Measurements from ENCODE around the gene UBE2I. TPM values are rescaled to one million over a fixed set of nuclear protein-coding genes. Genes with fewer than 3 reads are reported as not detected.

UBE2I gene
- total RNA-seq, 1 donor = 49.2 TPM

DNA sequence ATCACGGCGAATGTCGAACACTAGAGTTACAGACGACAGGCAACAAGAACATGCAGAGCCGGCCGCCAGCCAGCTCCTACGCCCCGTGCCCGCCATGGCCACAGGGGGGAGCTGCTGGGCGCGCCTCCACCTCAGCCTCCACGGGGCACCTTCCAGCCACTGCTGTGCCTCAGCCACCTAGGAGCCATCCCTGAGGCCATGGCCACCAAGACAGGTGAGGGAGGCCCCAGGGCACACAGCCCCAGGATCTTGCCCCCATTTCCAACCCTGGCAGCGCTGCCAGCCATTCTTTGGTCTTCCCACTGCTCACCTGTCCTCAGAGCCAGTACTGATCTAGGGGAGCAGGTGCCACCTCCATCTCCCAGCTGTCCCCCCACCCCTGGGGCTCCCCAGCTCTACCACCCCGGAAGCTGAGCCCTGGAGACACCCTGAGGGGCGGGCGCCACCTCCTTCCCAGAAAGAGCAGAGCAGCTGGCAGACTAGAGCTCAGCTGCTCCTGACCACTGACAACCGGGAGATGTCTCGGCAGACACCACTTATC lies 54.1 kb downstream of the UBE2I start:
- H3K79me2 ChIP-seq (ENCODE audit: insufficient read depth, low read length) = peaks cover 44% of the 10 kb centered on the region
- no peaks in the 10 kb centered on the region for H3K9me3 ChIP-seq (ENCODE audit: low read depth, low read length)
- H2AFZ ChIP-seq (ENCODE audit: low read length) = no peak overlapping the region
- no peak overlapping the region for H3K4me3 ChIP-seq (ENCODE audit: insufficient read depth, low read length)
- TF ChIP-seq, protein P1, sequence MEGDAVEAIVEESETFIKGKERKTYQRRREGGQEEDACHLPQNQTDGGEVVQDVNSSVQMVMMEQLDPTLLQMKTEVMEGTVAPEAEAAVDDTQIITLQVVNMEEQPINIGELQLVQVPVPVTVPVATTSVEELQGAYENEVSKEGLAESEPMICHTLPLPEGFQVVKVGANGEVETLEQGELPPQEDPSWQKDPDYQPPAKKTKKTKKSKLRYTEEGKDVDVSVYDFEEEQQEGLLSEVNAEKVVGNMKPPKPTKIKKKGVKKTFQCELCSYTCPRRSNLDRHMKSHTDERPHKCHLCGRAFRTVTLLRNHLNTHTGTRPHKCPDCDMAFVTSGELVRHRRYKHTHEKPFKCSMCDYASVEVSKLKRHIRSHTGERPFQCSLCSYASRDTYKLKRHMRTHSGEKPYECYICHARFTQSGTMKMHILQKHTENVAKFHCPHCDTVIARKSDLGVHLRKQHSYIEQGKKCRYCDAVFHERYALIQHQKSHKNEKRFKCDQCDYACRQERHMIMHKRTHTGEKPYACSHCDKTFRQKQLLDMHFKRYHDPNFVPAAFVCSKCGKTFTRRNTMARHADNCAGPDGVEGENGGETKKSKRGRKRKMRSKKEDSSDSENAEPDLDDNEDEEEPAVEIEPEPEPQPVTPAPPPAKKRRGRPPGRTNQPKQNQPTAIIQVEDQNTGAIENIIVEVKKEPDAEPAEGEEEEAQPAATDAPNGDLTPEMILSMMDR (IDR thresholded peaks at IDR 0.05; ENCODE audit: extremely low read depth, low read depth, low read length) = peak; percentile 67
- DNase-seq (ENCODE audit: insufficient read length, low spot score, missing footprints) = peak; percentile 97
- H3K4me2 ChIP-seq (ENCODE audit: insufficient read depth, low read length) = no peak overlapping the region
- H3K4me1 ChIP-seq (ENCODE audit: insufficient read depth, low read length) = no peaks in the 10 kb centered on the region
- peaks cover 42% of the 10 kb centered on the region for H3K36me3 ChIP-seq (ENCODE audit: insufficient read depth, low read length)
- H4K20me1 ChIP-seq (ENCODE audit: insufficient read depth, low read length) = peaks cover 24% of the 10 kb centered on the region
- no peaks in the 10 kb centered on the region for H3K27me3 ChIP-seq (ENCODE audit: insufficient read depth, low read length)
- H3K27ac ChIP-seq (ENCODE audit: low read depth, low read length) = no peak overlapping the region

DNA sequence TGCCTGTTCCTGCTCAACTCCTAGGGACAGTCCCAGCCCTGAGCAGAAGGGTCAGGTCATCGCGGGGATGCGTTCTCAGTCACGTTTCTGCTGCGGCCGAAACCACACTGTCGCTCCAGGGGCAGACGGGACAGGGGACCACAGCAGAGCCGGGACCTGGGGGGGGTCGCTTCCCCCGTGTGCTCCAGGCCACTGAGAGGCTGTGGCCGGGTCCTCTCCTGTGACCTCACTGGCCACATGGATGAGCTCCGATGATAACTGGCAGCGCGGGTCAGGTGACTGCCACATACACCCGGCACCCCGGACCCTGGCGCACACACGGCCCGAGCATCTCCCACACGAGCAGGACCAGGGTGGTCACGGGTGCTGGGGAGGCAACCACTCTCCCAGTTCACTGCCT lies 55.1 kb downstream of the UBE2I start:
- TF ChIP-seq, protein P1 (IDR thresholded peaks at IDR 0.05; ENCODE audit: extremely low read depth, low read depth, low read length) = no peak
- Histone ChIP-seq H3K4me1 (ENCODE audit: insufficient read depth, low read length) (no peaks in the 10 kb centered on the region), H3K27ac (ENCODE audit: low read depth, low read length) (no peak overlapping the region), H3K4me2 (ENCODE audit: insufficient read depth, low read length) (no peak overlapping the region), H3K4me3 (ENCODE audit: insufficient read depth, low read length) (no peak overlapping the region), H3K36me3 (ENCODE audit: insufficient read depth, low read length) (peaks cover 42% of the 10 kb centered on the region), H4K20me1 (ENCODE audit: insufficient read depth, low read length) (peaks cover 24% of the 10 kb centered on the region), H3K79me2 (ENCODE audit: insufficient read depth, low read length) (peaks cover 34% of the 10 kb centered on the region), H3K27me3 (ENCODE audit: insufficient read depth, low read length) (no peaks in the 10 kb centered on the region), H3K9me3 (ENCODE audit: low read depth, low read length) (no peaks in the 10 kb centered on the region), H2AFZ (ENCODE audit: low read length) (no peak overlapping the region)
- no peak for DNase-seq (ENCODE audit: insufficient read length, low spot score, missing footprints)

DNA sequence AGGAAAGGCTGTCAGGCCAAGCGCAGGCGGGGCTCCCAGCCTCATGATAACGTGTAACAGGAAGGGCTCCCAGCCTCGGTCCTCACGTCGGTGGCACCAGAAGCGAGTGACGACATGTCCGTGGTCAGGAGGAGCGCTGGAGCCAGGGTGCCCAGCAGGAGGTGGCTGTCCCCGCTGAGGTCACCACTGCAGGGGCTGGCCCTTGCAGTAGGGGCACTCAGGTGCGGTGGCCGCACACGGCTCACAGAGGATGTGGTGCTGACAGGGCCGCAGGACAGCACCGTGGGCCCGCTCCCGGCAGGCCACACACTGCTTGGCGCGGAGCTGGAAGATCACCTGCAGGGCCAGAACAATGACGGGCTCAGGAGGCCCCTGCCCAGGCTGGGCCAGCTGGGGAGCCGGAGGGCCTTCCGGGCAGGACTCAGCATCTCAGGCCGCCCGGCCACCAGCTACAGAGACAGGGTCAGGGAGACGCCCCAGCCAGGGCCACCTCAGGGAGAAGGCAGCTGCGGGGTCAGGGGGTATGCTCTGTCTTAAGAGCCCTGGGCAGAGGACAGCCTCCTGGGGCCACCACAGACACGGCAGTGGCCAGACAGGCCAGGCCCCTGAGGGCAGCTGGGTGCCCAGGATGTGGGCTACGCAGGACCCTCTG lies 56.8 kb downstream of the UBE2I start:
- Histone ChIP-seq H2AFZ (ENCODE audit: low read length) (no peak overlapping the region), H3K36me3 (ENCODE audit: insufficient read depth, low read length) (peaks cover 42% of the 10 kb centered on the region), H3K27me3 (ENCODE audit: insufficient read depth, low read length) (no peaks in the 10 kb centered on the region), H3K4me1 (ENCODE audit: insufficient read depth, low read length) (no peaks in the 10 kb centered on the region), H3K4me2 (ENCODE audit: insufficient read depth, low read length) (no peak overlapping the region), H3K79me2 (ENCODE audit: insufficient read depth, low read length) (peaks cover 17% of the 10 kb centered on the region), H3K4me3 (ENCODE audit: insufficient read depth, low read length) (no peak overlapping the region), H3K27ac (ENCODE audit: low read depth, low read length) (no peak overlapping the region), H4K20me1 (ENCODE audit: insufficient read depth, low read length) (peaks cover 20% of the 10 kb centered on the region), H3K9me3 (ENCODE audit: low read depth, low read length) (no peaks in the 10 kb centered on the region)
- no peak for DNase-seq (ENCODE audit: insufficient read length, low spot score, missing footprints)
- TF ChIP-seq, protein P1 (IDR thresholded peaks at IDR 0.05; ENCODE audit: extremely low read depth, low read depth, low read length) = no peak

DNA sequence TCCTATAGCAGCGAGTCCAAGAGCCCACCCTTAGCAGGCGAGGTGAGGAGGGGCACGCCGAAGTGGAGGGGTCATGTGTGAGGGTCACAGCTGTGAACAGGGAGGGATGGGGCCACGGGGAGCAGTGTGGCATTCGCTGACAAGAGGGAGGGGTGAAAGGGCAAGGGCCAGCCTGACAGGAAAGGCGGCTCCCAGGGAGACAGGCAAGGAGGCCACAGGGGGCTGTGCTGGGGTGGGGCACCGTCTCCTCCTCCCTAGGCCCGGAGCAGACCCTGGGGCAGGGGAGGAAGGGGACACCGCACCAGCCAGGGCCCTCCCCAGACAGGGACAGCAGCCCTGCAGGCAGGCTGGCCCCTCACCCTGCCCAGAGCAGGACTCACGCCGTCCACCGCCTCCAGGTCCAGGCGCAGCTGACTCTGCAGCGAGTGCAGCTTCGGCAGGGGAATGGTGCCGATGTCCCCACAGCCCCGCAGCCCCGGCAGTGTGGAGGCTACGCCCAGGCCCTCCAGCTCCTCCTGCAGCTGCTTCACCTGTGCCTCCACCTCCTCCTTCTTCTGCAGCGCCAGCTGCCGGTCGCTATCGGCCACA lies 57.4 kb downstream of the UBE2I start:
- TF ChIP-seq, protein P1 (IDR thresholded peaks at IDR 0.05; ENCODE audit: extremely low read depth, low read depth, low read length) = no peak
- DNase-seq (ENCODE audit: insufficient read length, low spot score, missing footprints) = no peak
- no peaks in the 10 kb centered on the region for H3K9me3 ChIP-seq (ENCODE audit: low read depth, low read length)
- no peaks in the 10 kb centered on the region for H3K4me1 ChIP-seq (ENCODE audit: insufficient read depth, low read length)
- H3K27me3 ChIP-seq (ENCODE audit: insufficient read depth, low read length) = no peaks in the 10 kb centered on the region
- H3K4me3 ChIP-seq (ENCODE audit: insufficient read depth, low read length) = no peak overlapping the region
- peaks cover 13% of the 10 kb centered on the region for H3K79me2 ChIP-seq (ENCODE audit: insufficient read depth, low read length)
- H3K27ac ChIP-seq (ENCODE audit: low read depth, low read length) = no peak overlapping the region
- H2AFZ ChIP-seq (ENCODE audit: low read length) = no peak overlapping the region
- peaks cover 19% of the 10 kb centered on the region for H4K20me1 ChIP-seq (ENCODE audit: insufficient read depth, low read length)
- H3K36me3 ChIP-seq (ENCODE audit: insufficient read depth, low read length) = peaks cover 37% of the 10 kb centered on the region
- H3K4me2 ChIP-seq (ENCODE audit: insufficient read depth, low read length) = no peak overlapping the region
